ENCODE measurements around the gene CDC14A.

The CDC14A gene

DNA sequence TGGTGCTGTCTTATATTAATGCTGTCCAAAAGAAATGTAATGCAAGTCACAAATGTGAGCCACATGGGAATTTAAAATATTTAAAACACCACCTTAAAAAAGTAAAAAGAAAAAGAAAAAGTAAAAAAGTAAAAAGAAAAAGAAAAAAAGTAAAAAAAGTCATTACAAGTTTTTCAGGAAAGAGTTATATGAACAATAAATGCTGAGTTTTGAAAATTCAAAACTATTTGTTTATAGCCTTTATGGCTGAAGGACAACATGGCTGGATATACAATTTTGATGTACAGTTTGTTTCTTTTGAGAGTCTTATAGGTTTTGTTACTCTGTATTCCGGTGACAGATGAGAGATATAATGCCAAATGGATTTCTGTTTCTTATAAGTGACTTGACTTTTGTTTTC lies 214.8 kb downstream of the CDC14A start:
- FAIRE-seq, result no peak
- TF ChIP-seq SPI1 (IDR thresholded peaks at IDR 0.05; ENCODE audit: low read depth, low read length), result no peak
- TF ChIP-seq TAF1 (IDR thresholded peaks at IDR 0.05; ENCODE audit: low read depth, low read length), result no peak

More for the DNA sequence above, 214.8 kb downstream of the CDC14A start:
- no peak for DNase-seq (ENCODE audit: insufficient read length, low spot score)

Measured in GM12891 (cell line).